ENCODE data around the gene NAXE. TPM values are rescaled to one million over a fixed set of nuclear protein-coding genes. Genes with fewer than 3 reads are reported as not detected.
A peak's percentile ranks its signal among the peaks of the same experiment; 100 is the strongest.

Gene NAXE
- total RNA-seq, 1 donor from 2014 or later = 190 TPM

DNA sequence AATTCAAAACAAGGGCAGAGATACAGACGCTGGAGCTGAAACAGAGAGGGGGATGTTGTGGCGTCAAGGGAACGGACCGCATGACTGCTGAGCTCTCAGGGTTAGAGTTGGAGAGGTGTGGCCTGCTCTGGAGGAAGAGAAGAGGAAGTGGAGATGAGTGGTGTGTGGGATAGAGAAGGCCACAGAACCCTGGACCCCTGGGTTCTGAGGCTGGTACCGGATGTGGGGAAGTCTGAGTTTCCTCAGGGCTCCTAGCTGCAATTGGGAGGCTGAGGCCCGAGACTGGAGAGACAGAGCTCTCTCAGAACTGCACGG lies 52.2 kb downstream of the NAXE start:
- H3K27ac Mint-ChIP-seq (ENCODE audit: unreplicated experiment) = no peak overlapping the region
- H3K36me3 Mint-ChIP-seq (ENCODE audit: low read depth, unreplicated experiment) = peaks cover 18% of the 10 kb centered on the region
- TF ChIP-seq, protein P1, sequence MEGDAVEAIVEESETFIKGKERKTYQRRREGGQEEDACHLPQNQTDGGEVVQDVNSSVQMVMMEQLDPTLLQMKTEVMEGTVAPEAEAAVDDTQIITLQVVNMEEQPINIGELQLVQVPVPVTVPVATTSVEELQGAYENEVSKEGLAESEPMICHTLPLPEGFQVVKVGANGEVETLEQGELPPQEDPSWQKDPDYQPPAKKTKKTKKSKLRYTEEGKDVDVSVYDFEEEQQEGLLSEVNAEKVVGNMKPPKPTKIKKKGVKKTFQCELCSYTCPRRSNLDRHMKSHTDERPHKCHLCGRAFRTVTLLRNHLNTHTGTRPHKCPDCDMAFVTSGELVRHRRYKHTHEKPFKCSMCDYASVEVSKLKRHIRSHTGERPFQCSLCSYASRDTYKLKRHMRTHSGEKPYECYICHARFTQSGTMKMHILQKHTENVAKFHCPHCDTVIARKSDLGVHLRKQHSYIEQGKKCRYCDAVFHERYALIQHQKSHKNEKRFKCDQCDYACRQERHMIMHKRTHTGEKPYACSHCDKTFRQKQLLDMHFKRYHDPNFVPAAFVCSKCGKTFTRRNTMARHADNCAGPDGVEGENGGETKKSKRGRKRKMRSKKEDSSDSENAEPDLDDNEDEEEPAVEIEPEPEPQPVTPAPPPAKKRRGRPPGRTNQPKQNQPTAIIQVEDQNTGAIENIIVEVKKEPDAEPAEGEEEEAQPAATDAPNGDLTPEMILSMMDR (IDR thresholded peaks at IDR 0.05; ENCODE audit: unreplicated experiment) = no peak
- DNase-seq (ENCODE audit: low spot score) = no peak
- H3K27me3 Mint-ChIP-seq (ENCODE audit: unreplicated experiment) = peaks cover 22% of the 10 kb centered on the region
- peaks cover 5% of the 10 kb centered on the region for H3K9me3 Mint-ChIP-seq (ENCODE audit: unreplicated experiment)
- H3K4me1 Mint-ChIP-seq (ENCODE audit: unreplicated experiment) = peaks cover 12% of the 10 kb centered on the region
- H3K4me3 Mint-ChIP-seq (ENCODE audit: unreplicated experiment) = peak overlapping the region; percentile 29

Other genes starting within 250 kb of the NAXE start
- not detected for gene RHBG, start 222.6 kb upstream of the NAXE start, total RNA-seq (ENCODE audit: unreplicated experiment)
- gene MEF2D, start 91.0 kb upstream of the NAXE start, total RNA-seq (ENCODE audit: unreplicated experiment) = 45.2 TPM
- 13.1 TPM for gene IQGAP3, start 19.2 kb upstream of the NAXE start, total RNA-seq (ENCODE audit: unreplicated experiment)
- not detected for gene TTC24, start 12.1 kb upstream of the NAXE start, total RNA-seq (ENCODE audit: unreplicated experiment)
- 18.6 TPM for gene GPATCH4, start 9.7 kb downstream of the NAXE start, total RNA-seq (ENCODE audit: unreplicated experiment)
- gene HAPLN2, start 27.6 kb downstream of the NAXE start, total RNA-seq (ENCODE audit: unreplicated experiment) = 1.3 TPM
- gene BCAN, start 50.3 kb downstream of the NAXE start, total RNA-seq (ENCODE audit: unreplicated experiment) = 0.46 TPM
- 111 TPM for gene NES, start 85.6 kb downstream of the NAXE start, total RNA-seq (ENCODE audit: unreplicated experiment)
- gene CRABP2, start 113.8 kb downstream of the NAXE start, total RNA-seq (ENCODE audit: unreplicated experiment) = 9.5 TPM
- gene METTL25B, start 136.7 kb downstream of the NAXE start, total RNA-seq (ENCODE audit: unreplicated experiment) = 19.3 TPM
- gene ISG20L2, start 137.0 kb downstream of the NAXE start, total RNA-seq (ENCODE audit: unreplicated experiment) = 33.4 TPM
- 26.7 TPM for gene MRPL24, start 149.3 kb downstream of the NAXE start, total RNA-seq (ENCODE audit: unreplicated experiment)
- gene HDGF, start 159.9 kb downstream of the NAXE start, total RNA-seq (ENCODE audit: unreplicated experiment) = 175 TPM
- gene PRCC, start 175.8 kb downstream of the NAXE start, total RNA-seq (ENCODE audit: unreplicated experiment) = 91.9 TPM
- gene SH2D2A, start 225.1 kb downstream of the NAXE start, total RNA-seq (ENCODE audit: unreplicated experiment) = not detected